ENCODE results near the gene LPCAT1. TPM values are rescaled to one million over a fixed set of nuclear protein-coding genes. Genes with fewer than 3 reads are reported as not detected.
"Not testable (repeated sequence)": the region's sequence is repeated elsewhere in the genome, so short reads cannot be mapped to it uniquely, and the experiment has no call there.

LPCAT1 gene
- total and polyA plus RNA-seq, 2 experiments from 2014 or later = 44.1 to 56.0 TPM

DNA sequence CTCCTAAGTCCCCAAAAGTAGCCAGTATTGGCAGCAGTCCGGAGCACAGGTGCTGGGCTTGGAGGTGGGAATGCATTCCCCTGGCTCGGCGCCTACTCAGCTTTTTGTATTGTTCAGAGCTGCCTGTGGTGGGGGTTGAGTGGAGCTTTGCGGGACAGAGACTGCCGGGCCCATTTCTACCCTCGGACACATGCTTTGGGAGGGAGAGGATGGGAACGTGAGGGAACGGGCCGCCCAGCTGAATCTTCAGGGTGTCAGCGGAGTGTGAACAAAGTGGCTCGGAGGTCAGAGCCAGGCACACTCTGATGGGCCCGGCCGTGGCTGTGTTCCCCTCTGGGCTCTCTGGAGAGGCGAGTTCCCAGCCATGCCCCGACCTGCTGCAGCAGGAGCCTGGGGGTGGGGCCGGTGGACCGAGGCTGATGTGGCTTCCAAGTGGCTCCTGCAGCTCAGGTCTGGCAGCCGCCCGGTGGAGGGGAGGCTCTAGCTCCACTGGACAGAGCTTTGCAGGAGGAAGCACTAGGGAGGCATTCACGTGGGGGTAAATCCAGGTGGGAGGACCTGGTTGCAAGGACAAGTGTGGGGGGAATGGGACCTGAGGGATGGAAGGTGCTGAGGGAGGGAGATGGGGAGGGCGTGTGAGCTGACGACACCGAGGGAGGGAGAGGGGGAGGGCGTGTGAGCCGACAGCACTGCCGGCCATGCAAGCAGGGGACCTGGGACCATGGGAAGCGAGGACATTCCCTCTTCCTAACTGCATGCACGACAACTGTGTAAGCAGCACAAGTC, 47.4 kb downstream of the LPCAT1 start:
- no peaks in the 10 kb centered on the region for H3K4me1 ChIP-seq (ENCODE audit: insufficient read depth)
- no peak overlapping the region for H3K27ac ChIP-seq
- no peaks in the 10 kb centered on the region for H3K79me2 ChIP-seq
- H3K36me3 ChIP-seq (replicated peaks; ENCODE audit: insufficient read depth, low read depth) = no peaks in the 10 kb centered on the region
- H3K4me3 ChIP-seq = no peak overlapping the region
- no peaks in the 10 kb centered on the region for H3K9me3 ChIP-seq (ENCODE audit: low read depth)
- no peaks in the 10 kb centered on the region for H3K9me2 ChIP-seq (replicated peaks; ENCODE audit: insufficient read depth)
- no peaks in the 10 kb centered on the region for H4K20me1 ChIP-seq (ENCODE audit: insufficient read depth, poor library complexity, severe bottlenecking)
- no peak overlapping the region for H2AFZ ChIP-seq
- no peaks in the 10 kb centered on the region for H3K27me3 ChIP-seq
- WGBS (ENCODE audit: low lambda C conversion rate, missing lambda C conversion rate) = 98% methylated on average over 25 of the region's 28 CpGs
- no peak for DNase-seq (ENCODE audit: low spot score)
- TF ChIP-seq EZH2 (IDR thresholded peaks at IDR 0.05; ENCODE audit: borderline replicate concordance) = no peak
- TF ChIP-seq EZH2phosphoT487 (IDR thresholded peaks at IDR 0.05; ENCODE audit: low read depth, severe bottlenecking, unreplicated experiment) = no peak
- TF ChIP-seq, protein P1, sequence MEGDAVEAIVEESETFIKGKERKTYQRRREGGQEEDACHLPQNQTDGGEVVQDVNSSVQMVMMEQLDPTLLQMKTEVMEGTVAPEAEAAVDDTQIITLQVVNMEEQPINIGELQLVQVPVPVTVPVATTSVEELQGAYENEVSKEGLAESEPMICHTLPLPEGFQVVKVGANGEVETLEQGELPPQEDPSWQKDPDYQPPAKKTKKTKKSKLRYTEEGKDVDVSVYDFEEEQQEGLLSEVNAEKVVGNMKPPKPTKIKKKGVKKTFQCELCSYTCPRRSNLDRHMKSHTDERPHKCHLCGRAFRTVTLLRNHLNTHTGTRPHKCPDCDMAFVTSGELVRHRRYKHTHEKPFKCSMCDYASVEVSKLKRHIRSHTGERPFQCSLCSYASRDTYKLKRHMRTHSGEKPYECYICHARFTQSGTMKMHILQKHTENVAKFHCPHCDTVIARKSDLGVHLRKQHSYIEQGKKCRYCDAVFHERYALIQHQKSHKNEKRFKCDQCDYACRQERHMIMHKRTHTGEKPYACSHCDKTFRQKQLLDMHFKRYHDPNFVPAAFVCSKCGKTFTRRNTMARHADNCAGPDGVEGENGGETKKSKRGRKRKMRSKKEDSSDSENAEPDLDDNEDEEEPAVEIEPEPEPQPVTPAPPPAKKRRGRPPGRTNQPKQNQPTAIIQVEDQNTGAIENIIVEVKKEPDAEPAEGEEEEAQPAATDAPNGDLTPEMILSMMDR (IDR thresholded peaks at IDR 0.05; ENCODE audit: poor library complexity) = no peak
- H3K4me2 ChIP-seq = no peak overlapping the region

DNA sequence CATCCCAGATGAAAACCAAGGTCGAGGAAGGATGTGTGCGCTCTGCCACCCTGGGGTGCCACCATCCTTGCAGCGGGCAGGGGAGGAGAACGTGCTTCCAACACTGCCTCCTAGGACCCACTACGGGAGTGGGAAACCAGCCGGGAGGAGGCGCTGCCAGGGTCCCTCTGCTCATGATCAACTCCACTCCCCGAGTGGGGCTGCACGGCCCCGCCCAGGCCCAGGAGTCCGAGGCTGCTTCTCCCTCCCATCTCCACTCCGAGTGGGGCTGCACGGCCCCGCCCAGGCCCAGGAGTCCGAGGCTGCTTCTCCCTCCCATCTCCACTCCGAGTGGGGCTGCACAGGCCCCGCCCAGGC, 48.2 kb downstream of the LPCAT1 start:
- H3K27me3 ChIP-seq; H3K9me2 ChIP-seq (replicated peaks; ENCODE audit: insufficient read depth); H3K27ac ChIP-seq; H3K36me3 ChIP-seq (replicated peaks; ENCODE audit: insufficient read depth, low read depth); H3K9me3 ChIP-seq (ENCODE audit: low read depth); H2AFZ ChIP-seq; H3K4me1 ChIP-seq (ENCODE audit: insufficient read depth); H3K4me3 ChIP-seq; H3K79me2 ChIP-seq; DNase-seq (ENCODE audit: low spot score); H3K4me2 ChIP-seq; H4K20me1 ChIP-seq (ENCODE audit: insufficient read depth, poor library complexity, severe bottlenecking): not testable (repeated sequence)
- WGBS (ENCODE audit: low lambda C conversion rate, missing lambda C conversion rate) = 95% methylated on average over 17 of the region's 17 CpGs

DNA sequence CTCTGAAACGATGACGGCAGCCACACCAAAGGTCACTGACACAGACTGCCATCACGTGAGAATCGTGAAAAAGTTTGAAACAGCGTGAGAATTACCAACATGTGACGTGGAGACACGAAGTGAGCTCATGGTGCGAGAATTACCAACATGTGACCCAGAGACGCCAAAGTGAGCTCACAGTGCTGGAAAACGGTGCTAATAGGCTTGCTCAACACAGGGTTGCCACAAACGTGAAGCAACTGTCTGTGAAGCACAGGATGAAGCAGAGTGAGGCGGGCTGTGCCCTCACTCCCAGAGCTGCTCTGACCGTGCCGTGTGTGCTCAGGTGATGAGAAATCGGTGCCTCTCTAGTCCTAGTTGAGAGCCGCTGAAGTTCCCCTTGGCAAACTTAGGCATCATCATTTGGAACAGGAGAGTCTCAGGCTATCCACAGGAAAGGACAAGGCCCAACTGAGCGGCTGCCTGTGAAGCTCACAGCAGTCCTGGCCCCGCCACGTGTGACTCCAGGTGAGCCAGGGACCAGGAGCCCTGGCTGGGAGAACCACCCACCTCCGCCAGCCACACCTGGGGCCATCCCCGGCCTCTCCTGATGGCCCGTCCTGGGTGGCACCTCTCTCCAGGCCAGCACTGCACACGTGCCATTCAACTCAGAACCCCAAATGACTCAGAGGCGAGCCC, 48.8 kb downstream of the LPCAT1 start:
- H3K9me3 ChIP-seq (ENCODE audit: low read depth) = no peaks in the 10 kb centered on the region
- no peak for TF ChIP-seq EZH2phosphoT487 (IDR thresholded peaks at IDR 0.05; ENCODE audit: low read depth, severe bottlenecking, unreplicated experiment)
- TF ChIP-seq EZH2 (IDR thresholded peaks at IDR 0.05; ENCODE audit: borderline replicate concordance) = no peak
- TF ChIP-seq, protein P1 (IDR thresholded peaks at IDR 0.05; ENCODE audit: poor library complexity) = no peak
- H2AFZ ChIP-seq = no peak overlapping the region
- no peaks in the 10 kb centered on the region for H3K79me2 ChIP-seq
- no peaks in the 10 kb centered on the region for H3K4me1 ChIP-seq (ENCODE audit: insufficient read depth)
- H3K4me3 ChIP-seq = no peak overlapping the region
- 95% methylated on average over 24 of the region's 24 CpGs for WGBS (ENCODE audit: low lambda C conversion rate, missing lambda C conversion rate)
- no peak overlapping the region for H3K4me2 ChIP-seq
- no peak for DNase-seq (ENCODE audit: low spot score)
- no peaks in the 10 kb centered on the region for H4K20me1 ChIP-seq (ENCODE audit: insufficient read depth, poor library complexity, severe bottlenecking)
- H3K36me3 ChIP-seq (replicated peaks; ENCODE audit: insufficient read depth, low read depth) = no peaks in the 10 kb centered on the region
- no peaks in the 10 kb centered on the region for H3K9me2 ChIP-seq (replicated peaks; ENCODE audit: insufficient read depth)
- no peaks in the 10 kb centered on the region for H3K27me3 ChIP-seq
- H3K27ac ChIP-seq = no peak overlapping the region

DNA sequence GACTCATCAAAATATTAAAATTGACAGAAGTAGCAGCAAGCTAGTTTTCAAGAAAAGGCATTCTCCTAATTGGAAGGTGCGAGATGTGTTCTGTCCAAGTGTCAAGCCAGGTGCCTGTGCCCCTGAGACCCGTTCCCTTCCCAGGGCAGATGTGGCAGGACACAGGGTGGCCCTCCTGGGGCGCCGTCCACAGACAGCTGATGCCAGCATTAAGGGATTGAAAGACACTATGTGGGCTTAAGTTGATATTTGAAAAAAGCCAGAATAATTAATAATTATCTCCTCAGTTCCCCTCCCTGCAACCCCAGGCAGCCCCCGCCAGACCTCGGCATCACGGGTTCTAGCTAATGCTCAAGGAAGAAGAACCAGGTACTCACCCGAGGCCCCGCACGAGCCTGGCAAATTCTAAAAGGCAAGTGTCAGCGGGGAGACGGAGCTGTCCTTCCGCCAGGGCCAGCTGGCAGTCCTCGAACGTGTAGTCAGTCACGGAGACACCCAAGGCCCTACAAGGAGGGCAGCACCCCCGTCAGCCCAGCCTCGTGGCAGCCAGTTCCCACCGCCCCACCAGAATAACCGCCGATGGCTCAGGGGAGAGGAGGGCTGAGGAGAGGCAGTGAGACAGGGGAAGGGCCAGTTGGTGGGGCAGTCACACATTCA, 49.4 kb downstream of the LPCAT1 start:
- Histone ChIP-seq H3K4me2 (no peak overlapping the region), H2AFZ (no peak overlapping the region), H3K4me3 (no peak overlapping the region), H3K27me3 (no peaks in the 10 kb centered on the region), H3K36me3 (replicated peaks; ENCODE audit: insufficient read depth, low read depth) (no peaks in the 10 kb centered on the region), H3K9me2 (replicated peaks; ENCODE audit: insufficient read depth) (no peaks in the 10 kb centered on the region), H4K20me1 (ENCODE audit: insufficient read depth, poor library complexity, severe bottlenecking) (no peaks in the 10 kb centered on the region), H3K27ac (no peak overlapping the region), H3K4me1 (ENCODE audit: insufficient read depth) (no peaks in the 10 kb centered on the region), H3K79me2 (no peaks in the 10 kb centered on the region), H3K9me3 (ENCODE audit: low read depth) (no peaks in the 10 kb centered on the region)
- WGBS (ENCODE audit: low lambda C conversion rate, missing lambda C conversion rate) = 96% methylated on average over 21 of the region's 21 CpGs
- TF ChIP-seq, protein P1 (IDR thresholded peaks at IDR 0.05; ENCODE audit: poor library complexity) = no peak
- TF ChIP-seq EZH2phosphoT487 (IDR thresholded peaks at IDR 0.05; ENCODE audit: low read depth, severe bottlenecking, unreplicated experiment) (no peak), EZH2 (IDR thresholded peaks at IDR 0.05; ENCODE audit: borderline replicate concordance) (no peak)
- no peak for DNase-seq (ENCODE audit: low spot score)
